Hepatocyte (in vitro differentiated cells): Measurements from ENCODE around the gene ALPK3.

Experiments
- CTCF ChIP-seq: fragments of 200-600 bp; sonication (generic); IDR thresholded peaks from 2 replicates; pipeline ENCODE4 v1.5.1; 2016; ENCODE audit warnings: antibody characterized with exemption, mild to moderate bottlenecking; ENCODE audit not compliant: poor library complexity
- EZH2 ChIP-seq: fragments of 200-600 bp; sonication (generic); IDR thresholded peaks from 2 replicates; pipeline ENCODE4 v1.6.1; 2016; ENCODE audit warnings: antibody characterized with exemption, mild to moderate bottlenecking, borderline replicate concordance
- EZH2phosphoT487 ChIP-seq: fragments of 200-600 bp; sonication (generic); IDR thresholded peaks from one replicate; pipeline ENCODE4 v1.6.1; 2018; ENCODE audit warnings: antibody characterized with exemption, mild to moderate bottlenecking, low read depth, moderate library complexity; ENCODE audit not compliant: unreplicated experiment, severe bottlenecking

- TF ChIP-seq CTCF (no peak), EZH2 (no peak), EZH2phosphoT487 (no peak)
Measured at GRCh38 chr15:84869510-84869909, 52.4 kb downstream of the ALPK3 start.
